ENCODE data around the gene GALT. TPM values are rescaled to one million over a fixed set of nuclear protein-coding genes. Genes with fewer than 3 reads are reported as not detected.

Gene GALT
- total RNA-seq, 4 donors from 2014 or later: 47.6 to 182 (median 77.6) TPM

DNA sequence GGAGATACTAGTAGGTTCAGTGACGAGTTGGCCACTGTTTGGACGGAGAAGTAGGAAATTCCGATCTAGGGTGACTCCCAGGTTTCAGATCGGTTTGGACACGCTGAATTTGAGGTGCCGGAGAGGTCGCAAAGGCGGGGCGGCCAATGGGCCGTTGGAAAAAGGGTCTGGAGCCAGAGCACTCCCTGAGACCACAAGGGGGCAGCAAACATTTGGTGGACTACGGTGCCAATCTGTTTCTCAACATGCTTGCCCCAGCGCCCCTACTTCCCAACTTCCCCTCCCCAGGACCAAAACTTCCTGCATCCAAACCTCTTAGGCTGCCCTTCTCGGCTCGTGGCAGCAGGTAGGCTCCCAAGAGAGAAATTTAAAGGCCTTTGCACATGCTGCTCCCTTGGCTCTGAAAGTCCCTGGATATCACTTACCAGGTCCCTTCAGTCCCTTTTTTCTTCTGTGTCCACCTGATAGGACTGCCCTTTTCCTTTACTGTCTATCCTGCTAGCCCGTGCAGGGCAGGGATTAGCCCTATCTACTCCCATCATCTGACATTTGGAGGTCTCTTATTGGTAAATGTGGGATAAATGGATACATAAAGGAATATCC, 33.6 kb upstream of the GALT start:
- Histone ChIP-seq H3K4me1 (peaks cover 25% of the 10 kb centered on the region), H3K27me3 (no peaks in the 10 kb centered on the region), H3K4me3 (peak overlapping the region; percentile 64), H3K27ac (peak overlapping the region; percentile 84), H3K9me3 (no peaks in the 10 kb centered on the region), H3K36me3 (peaks cover 43% of the 10 kb centered on the region)
- 2% methylated on average over 15 of the region's 15 CpGs for WGBS
- no peak for TF ChIP-seq POLR2AphosphoS5 (IDR thresholded peaks at IDR 0.05)
- TF ChIP-seq, protein P1, sequence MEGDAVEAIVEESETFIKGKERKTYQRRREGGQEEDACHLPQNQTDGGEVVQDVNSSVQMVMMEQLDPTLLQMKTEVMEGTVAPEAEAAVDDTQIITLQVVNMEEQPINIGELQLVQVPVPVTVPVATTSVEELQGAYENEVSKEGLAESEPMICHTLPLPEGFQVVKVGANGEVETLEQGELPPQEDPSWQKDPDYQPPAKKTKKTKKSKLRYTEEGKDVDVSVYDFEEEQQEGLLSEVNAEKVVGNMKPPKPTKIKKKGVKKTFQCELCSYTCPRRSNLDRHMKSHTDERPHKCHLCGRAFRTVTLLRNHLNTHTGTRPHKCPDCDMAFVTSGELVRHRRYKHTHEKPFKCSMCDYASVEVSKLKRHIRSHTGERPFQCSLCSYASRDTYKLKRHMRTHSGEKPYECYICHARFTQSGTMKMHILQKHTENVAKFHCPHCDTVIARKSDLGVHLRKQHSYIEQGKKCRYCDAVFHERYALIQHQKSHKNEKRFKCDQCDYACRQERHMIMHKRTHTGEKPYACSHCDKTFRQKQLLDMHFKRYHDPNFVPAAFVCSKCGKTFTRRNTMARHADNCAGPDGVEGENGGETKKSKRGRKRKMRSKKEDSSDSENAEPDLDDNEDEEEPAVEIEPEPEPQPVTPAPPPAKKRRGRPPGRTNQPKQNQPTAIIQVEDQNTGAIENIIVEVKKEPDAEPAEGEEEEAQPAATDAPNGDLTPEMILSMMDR (IDR thresholded peaks at IDR 0.05): peak; percentile 76 to 86
- DNase-seq (ENCODE audit: low spot score in 2 of 2): peak in 1 of 2 donors; percentile 87

DNA sequence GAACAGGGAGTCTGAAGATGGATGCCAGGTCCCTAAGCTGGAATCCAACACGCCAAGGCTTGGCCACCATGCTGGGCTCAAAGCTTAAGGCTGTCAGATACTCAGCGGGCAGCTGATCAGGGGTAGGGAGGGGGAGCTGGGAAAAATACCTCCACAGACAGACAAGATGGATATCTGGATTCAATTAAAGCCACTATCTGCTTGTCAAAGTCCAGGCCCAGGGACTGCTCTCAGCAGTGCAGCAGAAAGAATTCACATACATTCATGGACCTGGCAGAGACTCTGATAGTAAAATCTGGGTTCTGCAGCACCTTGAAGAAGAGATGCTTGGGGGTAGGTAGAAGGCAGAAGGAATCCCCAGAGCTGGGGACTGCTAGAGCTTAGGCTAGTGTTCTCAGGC, 31.3 kb upstream of the GALT start:
- Histone ChIP-seq H3K9me3 (no peaks in the 10 kb centered on the region), H3K27ac (no peak overlapping the region), H3K4me3 (no peak overlapping the region), H3K36me3 (peaks cover 49% of the 10 kb centered on the region), H3K4me1 (peaks cover 37% of the 10 kb centered on the region), H3K27me3 (no peaks in the 10 kb centered on the region)
- no peak for DNase-seq (ENCODE audit: low spot score in 2 of 2)
- TF ChIP-seq, protein P1 (IDR thresholded peaks at IDR 0.05): no peak
- TF ChIP-seq EP300 (IDR thresholded peaks at IDR 0.05) (no peak), POLR2AphosphoS5 (IDR thresholded peaks at IDR 0.05) (no peak), POLR2A (IDR thresholded peaks at IDR 0.05) (no peak)
- 92% methylated on average over 2 of the region's 2 CpGs for WGBS

DNA sequence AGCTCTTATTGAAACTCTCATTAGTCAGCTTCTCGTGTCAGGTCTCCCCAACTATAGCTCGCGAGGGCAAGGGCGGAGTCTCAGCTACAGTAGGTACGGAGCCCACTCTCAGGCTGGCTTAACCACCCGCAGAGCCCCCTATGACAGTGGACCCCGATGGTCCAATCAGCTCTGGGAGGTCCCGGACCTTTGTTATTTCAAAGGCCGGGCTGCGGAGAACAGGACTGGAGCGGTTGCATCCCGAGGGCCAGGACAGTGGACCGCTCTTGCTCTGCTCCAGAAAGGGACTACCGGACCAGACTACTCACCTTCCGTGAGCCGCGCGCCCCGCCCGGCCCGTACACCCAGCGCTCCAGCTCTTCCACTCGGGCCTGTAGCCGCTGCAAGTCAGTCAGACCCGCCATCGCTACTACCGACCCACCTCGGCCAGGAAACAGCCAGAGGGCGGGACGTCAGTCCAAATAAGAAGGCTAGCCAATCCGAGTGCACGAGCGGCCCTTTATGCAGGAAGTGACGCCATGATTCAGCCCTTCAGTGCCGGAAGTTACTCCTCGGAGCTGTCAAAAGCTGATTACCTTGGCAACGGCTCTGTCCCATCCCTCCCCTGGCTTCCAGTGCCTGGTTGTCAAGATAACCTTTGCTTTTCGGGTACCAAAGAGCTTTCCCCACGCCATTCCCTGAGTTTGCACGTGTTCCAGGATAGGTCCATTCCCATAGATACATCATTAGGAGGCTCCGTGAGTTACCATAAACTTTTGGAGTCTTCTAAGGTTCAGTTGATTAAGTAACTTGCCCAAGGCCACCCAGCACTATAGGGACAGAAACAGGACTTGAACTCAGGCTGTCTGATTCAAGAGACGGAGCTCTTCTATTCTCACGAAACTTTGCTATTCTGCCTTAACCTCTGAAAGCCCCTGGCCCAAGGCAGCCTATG, 26.1 kb upstream of the GALT start, which contains the start of gene DCTN3:
Gene DCTN3 (minus strand): TSS at position 435 of the 934 bp plus-strand sequence. CDS start 31 bp downstream, at position 404.
- Histone ChIP-seq H3K4me1 (peaks cover 39% of the 10 kb centered on the region), H3K9me3 (no peaks in the 10 kb centered on the region), H3K27me3 (peaks cover 29% of the 10 kb centered on the region), H3K27ac (peak within 1 kb of the TSS; percentile 25), H3K36me3 (peaks cover 32% of the 10 kb centered on the region), H3K4me3 (peak within 1 kb of the TSS; percentile 84)
- WGBS: 16% methylated on average over 11 of the region's 43 CpGs
- TF ChIP-seq, protein P1 (IDR thresholded peaks at IDR 0.05): no peak
- TF ChIP-seq POLR2AphosphoS5 (IDR thresholded peaks at IDR 0.05): peak in 1 of 3 donors; percentile 53
- DNase-seq (ENCODE audit: low spot score in 2 of 2): peak; percentile 96 to 97

DNA sequence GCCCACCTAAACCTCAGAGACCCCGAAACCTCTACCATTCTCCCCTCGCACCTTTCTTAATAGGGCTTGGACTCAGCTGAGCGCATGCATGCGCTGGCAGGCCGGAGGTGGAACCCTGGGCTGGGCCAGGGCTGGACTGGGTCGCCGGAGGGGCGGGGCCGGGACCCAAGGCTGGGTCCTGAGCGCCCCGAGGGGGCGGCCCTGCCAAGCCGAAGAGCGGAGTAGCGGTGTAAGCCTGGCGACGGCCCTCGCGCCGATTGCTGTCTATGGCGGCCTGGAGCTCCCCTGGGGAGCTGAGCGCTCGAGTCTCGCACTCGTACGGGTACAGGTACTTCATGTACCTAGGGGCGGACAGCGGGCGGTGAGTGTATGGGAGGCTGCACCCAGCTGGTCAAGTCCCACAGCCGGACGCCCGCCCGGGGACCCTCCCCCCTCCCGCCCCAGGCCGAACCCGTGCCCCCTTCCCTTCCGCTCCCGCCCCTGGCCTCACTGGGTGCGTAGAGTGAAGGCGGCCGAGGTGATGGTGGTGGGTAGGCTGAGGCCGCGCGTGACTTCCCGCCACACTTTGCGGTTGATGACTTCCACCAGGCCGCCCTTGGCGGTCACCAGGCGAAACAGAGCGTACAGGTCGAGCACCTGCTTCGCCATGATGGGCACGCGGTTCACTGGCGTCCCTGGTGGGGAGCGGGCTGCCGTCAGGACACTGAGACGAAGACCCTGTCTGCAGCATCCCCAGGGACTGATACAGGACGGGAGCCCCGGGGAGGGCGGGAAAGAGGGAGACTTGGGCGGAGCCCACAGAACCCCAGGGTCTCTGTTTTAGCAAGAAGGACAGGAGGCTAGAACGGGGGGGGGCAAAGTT, 22.9 kb upstream of the GALT start:
- 54% methylated on average over 12 of the region's 63 CpGs for WGBS
- H3K36me3 ChIP-seq: no peaks in the 10 kb centered on the region
- H3K27ac ChIP-seq: no peak overlapping the region
- TF ChIP-seq POLR2A (IDR thresholded peaks at IDR 0.05) (no peak), POLR2AphosphoS5 (IDR thresholded peaks at IDR 0.05) (no peak), EP300 (IDR thresholded peaks at IDR 0.05) (no peak)
- TF ChIP-seq, protein P1 (IDR thresholded peaks at IDR 0.05): no peak
- H3K9me3 ChIP-seq: no peaks in the 10 kb centered on the region
- no peak for DNase-seq (ENCODE audit: low spot score in 2 of 2)
- H3K4me1 ChIP-seq: peaks cover 46% of the 10 kb centered on the region
- peaks cover 61% of the 10 kb centered on the region for H3K27me3 ChIP-seq
- H3K4me3 ChIP-seq: peak overlapping the region; percentile 12
